ENCODE data around the gene OXNAD1.

GRCh38 chr3:16236856-16237393 lies 28.1 kb upstream of the OXNAD1 start:
- TF ChIP-seq CTCF (IDR thresholded peaks at IDR 0.05) (no peak), REST (IDR thresholded peaks at IDR 0.05; ENCODE audit: insufficient read depth in 1 of 2, low read depth in 2 of 2, low read length in 1 of 2) (no peak), POLR2AphosphoS5 (IDR thresholded peaks at IDR 0.05; ENCODE audit: low read depth, low read length) (no peak), TCF7L2 (IDR thresholded peaks at IDR 0.05; ENCODE audit: low read depth, low read length) (no peak)
